GM18907 (cell line): ENCODE data around the gene ARL8B.

Experiments
- ATAC-seq: cut with Tn5 transposase; IDR thresholded peaks from one replicate; pipeline ENCODE4 v1.9.1; 2021; ENCODE audit warnings: mild to moderate bottlenecking, moderate library complexity; ENCODE audit not compliant: unreplicated experiment

Gene ARL8B

GRCh38 chr3:5186089-5186857 lies 64.2 kb downstream of the ARL8B start:
- no peak for ATAC-seq

GRCh38 chr3:5186858-5187155 lies 64.7 kb downstream of the ARL8B start:
- no peak for ATAC-seq

- peak; percentile 90 for ATAC-seq
Observed at GRCh38 chr3:5187156-5187919, 65.2 kb downstream of the ARL8B start, which contains the start of gene EDEM1. EDEM1 (plus strand) TSS chr3:5187707; CDS start chr3:5187806, 99 bp downstream.

GRCh38 chr3:5187920-5188418 lies 65.9 kb downstream of the ARL8B start:
- peak; percentile 27 for ATAC-seq

- ATAC-seq = no peak
Observed at GRCh38 chr3:5188419-5189221, 66.5 kb downstream of the ARL8B start.

- no peak for ATAC-seq
Observed at GRCh38 chr3:5190147-5190791, 68.2 kb downstream of the ARL8B start.

- no peak for ATAC-seq
Observed at GRCh38 chr3:5191555-5192304, 69.6 kb downstream of the ARL8B start.

GRCh38 chr3:5192571-5193365 lies 70.7 kb downstream of the ARL8B start:
- ATAC-seq = no peak

GRCh38 chr3:5194341-5194740 lies 72.2 kb downstream of the ARL8B start:
- no peak for ATAC-seq

- ATAC-seq = peak; percentile 54
Observed at GRCh38 chr3:5194801-5195509, 72.9 kb downstream of the ARL8B start.

- ATAC-seq = no peak
Observed at GRCh38 chr3:5195605-5196004, 73.5 kb downstream of the ARL8B start.

GRCh38 chr3:5197022-5197421 lies 74.9 kb downstream of the ARL8B start:
- ATAC-seq = no peak

- ATAC-seq = peak; percentile 80
Observed at GRCh38 chr3:5197470-5198312, 75.6 kb downstream of the ARL8B start.

- ATAC-seq = no peak
Observed at GRCh38 chr3:5198313-5198677, 76.2 kb downstream of the ARL8B start.

GRCh38 chr3:5198986-5199731 lies 77.1 kb downstream of the ARL8B start:
- ATAC-seq = peak; percentile 42

GRCh38 chr3:5201536-5201935 lies 79.4 kb downstream of the ARL8B start:
- ATAC-seq = no peak

GRCh38 chr3:5202222-5202621 lies 80.1 kb downstream of the ARL8B start:
- ATAC-seq = no peak
